ENCODE measurements around the gene SPTLC3. TPM values are rescaled to one million over a fixed set of nuclear protein-coding genes. Genes with fewer than 3 reads are reported as not detected.

SPTLC3 gene
- total RNA-seq, 1 experiment from 2014 or later = 20.3 TPM

- Mint-ChIP-seq H3K27ac (ENCODE audit: low read depth, unreplicated experiment) (no peak overlapping the region), H3K27me3 (ENCODE audit: insufficient read depth, unreplicated experiment) (no peaks in the 10 kb centered on the region), H3K4me1 (ENCODE audit: insufficient read depth, unreplicated experiment) (no peaks in the 10 kb centered on the region), H3K36me3 (ENCODE audit: insufficient read depth, unreplicated experiment) (peaks cover 45% of the 10 kb centered on the region), H3K4me3 (ENCODE audit: unreplicated experiment) (no peak overlapping the region), H3K9me3 (ENCODE audit: unreplicated experiment) (no peaks in the 10 kb centered on the region)
- no TSS peak for BruUV-seq (replicated peaks)
- no peak for TF ChIP-seq CTCF (IDR thresholded peaks at IDR 0.05; ENCODE audit: unreplicated experiment)
- ChIA-PET POLR2A (interaction anchor here (0.7 kb wide), 1 partner anchor 675 kb away, joined by 3 read pairs; no protein-coding TSS in a partner anchor), CTCF (interaction anchor here (0.7 to 0.8 kb wide), 2 partner anchors 19 to 125 kb away, joined by 3 to 4 read pairs; no protein-coding TSS in a partner anchor)
- no peak for DNase-seq (ENCODE audit: unreplicated experiment)
- intact Hi-C loops (cut with micrococcal nuclease) = loop anchor here (5.0 kb wide), 1 partner anchor 85 kb away; the partner anchor contains the start of gene SPTLC3
These were observed 83.3 kb downstream of the SPTLC3 start for GRCh38 chr20:13092111-13092510.

- Mint-ChIP-seq H3K27ac (ENCODE audit: low read depth, unreplicated experiment) (no peak overlapping the region), H3K9me3 (ENCODE audit: unreplicated experiment) (no peaks in the 10 kb centered on the region), H3K27me3 (ENCODE audit: insufficient read depth, unreplicated experiment) (no peaks in the 10 kb centered on the region), H3K4me1 (ENCODE audit: insufficient read depth, unreplicated experiment) (no peaks in the 10 kb centered on the region), H3K4me3 (ENCODE audit: unreplicated experiment) (no peak overlapping the region), H3K36me3 (ENCODE audit: insufficient read depth, unreplicated experiment) (peaks cover 44% of the 10 kb centered on the region)
- ChIA-PET POLR2A (interaction anchor here (1.4 kb wide), 1 partner anchor 12 kb away, joined by 6 read pairs; no protein-coding TSS in a partner anchor), CTCF (interaction anchor here (0.7 to 10.9 kb wide), 9 partner anchors 9 to 451 kb away, joined by 3 to 304 read pairs (median 4); no protein-coding TSS in a partner anchor)
- DNase-seq (ENCODE audit: unreplicated experiment) = no peak
- intact Hi-C loops (cut with micrococcal nuclease) = loop anchor here (5.0 kb wide), 1 partner anchor 88 kb away; the partner anchor contains the start of gene SPTLC3
- TF ChIP-seq CTCF (IDR thresholded peaks at IDR 0.05; ENCODE audit: unreplicated experiment) = no peak
- no TSS peak for BruUV-seq (replicated peaks)
These were observed 86.2 kb downstream of the SPTLC3 start for GRCh38 chr20:13094976-13095375.

DNA sequence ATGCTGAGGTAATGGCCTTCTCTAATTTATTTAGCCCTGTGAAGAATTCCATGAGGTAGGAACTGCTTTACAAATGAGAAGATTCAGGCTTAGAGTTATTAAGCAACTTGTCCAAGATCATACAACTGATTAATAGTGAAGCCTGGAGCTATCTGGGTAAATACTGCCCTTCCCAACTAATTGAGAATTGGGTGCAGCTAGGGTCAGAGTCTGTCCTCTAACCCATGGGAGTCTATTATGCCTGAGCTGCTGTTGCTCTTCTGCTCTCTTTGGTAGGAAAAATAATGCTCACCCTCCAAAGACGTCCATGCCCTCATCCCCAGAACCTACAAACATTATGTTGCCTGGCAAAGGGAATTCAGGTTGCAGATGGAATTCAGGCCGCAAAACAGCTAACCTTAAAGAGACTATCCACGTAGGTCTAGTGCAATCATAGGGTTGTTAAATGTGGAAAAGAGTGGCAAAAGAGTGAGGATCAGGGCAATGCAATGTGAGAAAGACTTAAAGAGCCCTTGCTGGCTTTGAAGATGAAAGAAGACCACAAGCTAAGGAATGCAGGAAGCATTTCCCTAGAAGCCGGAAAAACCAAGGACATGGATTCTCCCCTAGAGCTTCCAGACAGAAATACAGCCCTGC, 90.1 kb downstream of the SPTLC3 start:
- intact Hi-C loops (cut with micrococcal nuclease) = no loop called here
- Mint-ChIP-seq H3K9me3 (ENCODE audit: unreplicated experiment) (no peaks in the 10 kb centered on the region), H3K27me3 (ENCODE audit: insufficient read depth, unreplicated experiment) (no peaks in the 10 kb centered on the region), H3K4me1 (ENCODE audit: insufficient read depth, unreplicated experiment) (peaks cover 5% of the 10 kb centered on the region), H3K36me3 (ENCODE audit: insufficient read depth, unreplicated experiment) (peaks cover 31% of the 10 kb centered on the region), H3K4me3 (ENCODE audit: unreplicated experiment) (no peak overlapping the region), H3K27ac (ENCODE audit: low read depth, unreplicated experiment) (no peak overlapping the region)
- DNase-seq (ENCODE audit: unreplicated experiment) = no peak
- TF ChIP-seq CTCF (IDR thresholded peaks at IDR 0.05; ENCODE audit: unreplicated experiment) = no peak
- no TSS peak for BruUV-seq (replicated peaks)
- ChIA-PET CTCF (interaction anchor here (0.6 to 10.9 kb wide), 10 partner anchors 8 to 283 kb away, joined by 3 to 304 read pairs (median 4); partner anchors contain the start of gene SPTLC3), POLR2A (interaction anchor here (0.6 to 2.0 kb wide), 7 partner anchors 11 to 862 kb away, joined by 3 to 6 read pairs (median 3); no protein-coding TSS in a partner anchor)

DNA sequence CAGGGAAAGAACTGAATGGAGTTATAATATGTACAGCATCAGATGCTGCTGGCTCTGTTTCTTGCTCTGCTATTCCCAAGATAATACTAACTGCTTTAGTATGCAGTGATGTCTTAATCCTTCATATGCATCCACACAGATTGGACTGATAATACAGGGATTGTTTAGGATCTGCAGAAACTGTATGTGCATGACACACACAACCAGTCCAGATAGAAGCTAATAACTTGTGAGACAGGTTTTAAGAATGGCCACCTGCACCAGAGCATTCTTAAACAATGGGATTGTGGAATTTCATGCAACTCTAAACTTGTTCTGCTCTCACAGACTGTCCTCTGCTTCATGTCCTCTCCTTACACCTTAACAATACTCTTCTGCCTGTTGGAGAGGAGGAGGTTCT, 90.9 kb downstream of the SPTLC3 start:
- H3K27ac Mint-ChIP-seq (ENCODE audit: low read depth, unreplicated experiment) = no peak overlapping the region
- intact Hi-C loops (cut with micrococcal nuclease) = no loop called here
- no peak overlapping the region for H3K4me3 Mint-ChIP-seq (ENCODE audit: unreplicated experiment)
- H3K27me3 Mint-ChIP-seq (ENCODE audit: insufficient read depth, unreplicated experiment) = no peaks in the 10 kb centered on the region
- H3K4me1 Mint-ChIP-seq (ENCODE audit: insufficient read depth, unreplicated experiment) = peaks cover 11% of the 10 kb centered on the region
- ChIA-PET POLR2A (interaction anchor here (2.0 kb wide), 1 partner anchor 116 kb away, joined by 6 read pairs; no protein-coding TSS in a partner anchor), CTCF (interaction anchor here (0.7 to 10.9 kb wide), 6 partner anchors 20 to 1487 kb away, joined by 3 to 304 read pairs (median 5); no protein-coding TSS in a partner anchor)
- DNase-seq (ENCODE audit: unreplicated experiment) = no peak
- TF ChIP-seq CTCF (IDR thresholded peaks at IDR 0.05; ENCODE audit: unreplicated experiment) = no peak
- peaks cover 22% of the 10 kb centered on the region for H3K36me3 Mint-ChIP-seq (ENCODE audit: insufficient read depth, unreplicated experiment)
- BruUV-seq (replicated peaks) = no TSS peak
- H3K9me3 Mint-ChIP-seq (ENCODE audit: unreplicated experiment) = no peaks in the 10 kb centered on the region

All from MCF 10A (cell line).